ENCODE measurements around the gene TBL1XR1.

TBL1XR1 gene

GRCh38 chr3:177109688-177110330 is 87.5 kb downstream of the TBL1XR1 start:
- DNase-seq (ENCODE audit: low read depth in 3 of 3) = no peak

- no peak for DNase-seq (ENCODE audit: low read depth in 3 of 3)
Measured at GRCh38 chr3:177108648-177109047, 88.6 kb downstream of the TBL1XR1 start.

- DNase-seq (ENCODE audit: low read depth in 3 of 3) = no peak
Measured at GRCh38 chr3:177107461-177108239, 89.6 kb downstream of the TBL1XR1 start.

GRCh38 chr3:177106594-177106993 is 90.7 kb downstream of the TBL1XR1 start:
- DNase-seq (ENCODE audit: low read depth in 3 of 3) = no peak

GRCh38 chr3:177106184-177106583 is 91.1 kb downstream of the TBL1XR1 start:
- no peak for DNase-seq (ENCODE audit: low read depth in 3 of 3)

GRCh38 chr3:177105623-177106022 is 91.7 kb downstream of the TBL1XR1 start:
- no peak for DNase-seq (ENCODE audit: low read depth in 3 of 3)

GRCh38 chr3:177104299-177104992 is 92.8 kb downstream of the TBL1XR1 start:
- DNase-seq (ENCODE audit: low read depth in 3 of 3) = no peak

- DNase-seq (ENCODE audit: low read depth in 3 of 3) = no peak
Measured at GRCh38 chr3:177102553-177102952, 94.7 kb downstream of the TBL1XR1 start.

GRCh38 chr3:177098551-177098950 is 98.7 kb downstream of the TBL1XR1 start:
- no peak for DNase-seq (ENCODE audit: low read depth in 3 of 3)

GRCh38 chr3:177096615-177097014 is 100.7 kb downstream of the TBL1XR1 start:
- DNase-seq (ENCODE audit: low read depth in 3 of 3) = no peak

- DNase-seq (ENCODE audit: low read depth in 3 of 3) = no peak
Measured at GRCh38 chr3:177093966-177094365, 103.3 kb downstream of the TBL1XR1 start.

GRCh38 chr3:177089901-177090300 is 107.4 kb downstream of the TBL1XR1 start:
- DNase-seq (ENCODE audit: low read depth in 3 of 3) = no peak

GRCh38 chr3:177089110-177089509 is 108.2 kb downstream of the TBL1XR1 start:
- no peak for DNase-seq (ENCODE audit: low read depth in 3 of 3)

- DNase-seq (ENCODE audit: low read depth in 3 of 3) = no peak
Measured at GRCh38 chr3:177085794-177086193, 111.5 kb downstream of the TBL1XR1 start.

- no peak for DNase-seq (ENCODE audit: low read depth in 3 of 3)
Measured at GRCh38 chr3:177084616-177085015, 112.7 kb downstream of the TBL1XR1 start.

GRCh38 chr3:177080122-177080521 is 117.2 kb downstream of the TBL1XR1 start:
- no peak for DNase-seq (ENCODE audit: low read depth in 3 of 3)

GRCh38 chr3:177079684-177080083 is 117.6 kb downstream of the TBL1XR1 start:
- DNase-seq (ENCODE audit: low read depth in 3 of 3) = no peak

- no peak for DNase-seq (ENCODE audit: low read depth in 3 of 3)
Measured at GRCh38 chr3:177071496-177072156, 125.7 kb downstream of the TBL1XR1 start.

GRCh38 chr3:177069514-177070329 is 127.6 kb downstream of the TBL1XR1 start:
- DNase-seq (ENCODE audit: low read depth in 3 of 3) = no peak

- DNase-seq (ENCODE audit: low read depth in 3 of 3) = no peak
Measured at GRCh38 chr3:177068967-177069366, 128.3 kb downstream of the TBL1XR1 start.

GRCh38 chr3:177066068-177066467 is 131.2 kb downstream of the TBL1XR1 start:
- DNase-seq (ENCODE audit: low read depth in 3 of 3) = no peak
